Liver (tissue), 3 donors: Measurements from ENCODE around the gene ARIH2.

Source experiments
- ATF3 ChIP-seq: IDR thresholded peaks from 2 replicates; pipeline ENCODE4 v1.6.1; 2016; ENCODE audit warnings: antibody characterized with exemption
- CTCF ChIP-seq: fragments of 150-350 bp; IDR thresholded peaks from 2 replicates; pipeline ENCODE4 v1.5.1; 2017; ENCODE audit warnings: improper control_type of control experiment, low read depth, low read length; ENCODE audit not compliant: missing input control
- EGR1 ChIP-seq, 2 donors: IDR thresholded peaks; 2 replicates each; pipeline ENCODE4 v1.6.1; 2016 to 2018; ENCODE audit warnings: antibody characterized with exemption in 2 of 2, low read depth in 2 of 2
- FOXA1 ChIP-seq: IDR thresholded peaks from 2 replicates; pipeline ENCODE4 v1.6.1; 2016; ENCODE audit warnings: antibody characterized with exemption
- GABPA ChIP-seq, 2 donors: IDR thresholded peaks in 1 of 2; conservative IDR thresholded peaks in 1 of 2; 2 replicates each; pipeline ENCODE4 v1.6.1; 2016; ENCODE audit warnings: antibody characterized with exemption in 2 of 2, mild to moderate bottlenecking in 1 of 2, moderate library complexity in 1 of 2
- JUND ChIP-seq, 2 donors: IDR thresholded peaks; 2 replicates each; pipeline ENCODE4 v1.6.1; 2016; ENCODE audit warnings: antibody characterized with exemption in 2 of 2
- MAX ChIP-seq: IDR thresholded peaks from 2 replicates; pipeline ENCODE4 v1.6.1; 2016; ENCODE audit warnings: antibody characterized with exemption
- RAD21 ChIP-seq, 2 donors: IDR thresholded peaks; 2 replicates each; pipeline ENCODE4 v1.6.1; 2016; ENCODE audit warnings: antibody characterized with exemption in 2 of 2, mild to moderate bottlenecking in 2 of 2
- REST ChIP-seq: IDR thresholded peaks from 2 replicates; pipeline ENCODE4 v1.6.1; 2016; ENCODE audit warnings: antibody characterized with exemption, mild to moderate bottlenecking
- SP1 ChIP-seq: IDR thresholded peaks from 2 replicates; pipeline ENCODE4 v1.6.1; 2018; ENCODE audit warnings: antibody characterized with exemption, mild to moderate bottlenecking
- YY1 ChIP-seq: IDR thresholded peaks from 2 replicates; pipeline ENCODE4 v1.6.1; 2016; ENCODE audit warnings: antibody characterized with exemption, mild to moderate bottlenecking
- ZBTB33 ChIP-seq: IDR thresholded peaks from 2 replicates; pipeline ENCODE4 v1.6.1; 2016; ENCODE audit warnings: antibody characterized with exemption
- donor health status: healthy.
- donor health status: healthy.

GRCh38 chr3:49028298-49028672 is 109.6 kb downstream of the ARIH2 start:
- TF ChIP-seq CTCF = no peak
- TF ChIP-seq REST = no peak
- TF ChIP-seq RAD21 (IDR thresholded peaks at IDR 0.05) = no peak
- TF ChIP-seq GABPA (IDR thresholded peaks at IDR 0.05 in 1 of 2, conservative IDR thresholded peaks at IDR 0.05 in 1 of 2) = no peak
- no peak for TF ChIP-seq MAX
- TF ChIP-seq FOXA1 = no peak
- TF ChIP-seq JUND (IDR thresholded peaks at IDR 0.05) = no peak
- no peak for TF ChIP-seq EGR1 (IDR thresholded peaks at IDR 0.05; ENCODE audit: low read depth in 2 of 2)
- TF ChIP-seq ATF3 = no peak
- TF ChIP-seq ZBTB33 = no peak
- no peak for TF ChIP-seq SP1
- TF ChIP-seq YY1 = no peak
